GM13977 (cell line): ENCODE measurements around the gene SMOC2.

Source experiments
- DNase-seq: peaks from one replicate; pipeline ENCODE4 v3.0.0; 2012; ENCODE audit warnings: low spot score
- CTCF ChIP-seq: IDR thresholded peaks from 2 replicates; pipeline ENCODE4 v1.5.1; 2012; ENCODE audit warnings: mild to moderate bottlenecking, control low read depth; ENCODE audit not compliant: insufficient read depth; ENCODE audit errors: extremely low read depth, missing control alignments
- in situ Hi-C: fragments of 300-500 bp; cut with MboI; formaldehyde crosslinking; loops from one replicate; pipeline ENCODE4 v1.12.0; 2022; ENCODE audit warnings: low sequenced_read_pairs, low pct_unique_long_range_greater_than_20kb, mixed read lengths, inconsistent platforms; ENCODE audit not compliant: unreplicated experiment

Gene SMOC2

DNA sequence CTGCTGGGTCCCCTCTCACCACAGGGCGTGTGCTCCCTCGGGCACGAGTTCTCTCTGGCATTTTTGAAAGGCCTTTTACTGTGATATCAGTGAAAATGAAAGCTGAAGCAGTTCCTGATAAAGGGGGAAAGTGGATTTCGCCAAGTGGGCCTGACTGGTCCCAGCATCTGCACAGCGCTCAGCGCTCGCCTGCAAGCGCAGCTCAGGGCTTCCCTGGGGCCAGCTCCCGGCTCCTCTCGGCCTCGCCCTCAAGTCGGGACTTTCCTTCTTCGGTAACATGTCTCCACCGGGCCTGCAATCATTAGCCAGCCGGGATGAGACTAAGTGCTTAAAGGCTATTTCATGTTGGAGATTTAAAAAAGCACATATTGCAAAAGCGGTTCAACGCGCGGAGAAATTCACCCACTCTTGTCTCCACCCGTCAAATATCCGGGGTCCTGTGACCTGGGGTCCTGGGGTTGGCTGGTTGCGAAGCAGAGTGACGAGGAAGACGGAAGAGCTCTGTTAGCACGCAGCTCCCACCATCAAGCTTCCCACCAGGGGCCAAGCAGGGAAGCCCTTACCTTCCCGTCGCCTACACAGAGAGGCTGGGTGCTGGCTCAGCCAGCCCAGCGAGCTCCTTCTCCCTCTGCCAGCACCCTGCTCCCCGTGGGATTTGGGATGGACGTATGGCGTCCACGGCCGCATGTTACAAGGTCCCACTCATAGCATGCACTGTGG lies 114.1 kb downstream of the SMOC2 start:
- in situ Hi-C loops = no loop called here
- no peak for TF ChIP-seq CTCF
- DNase-seq = no peak

- no peak for TF ChIP-seq CTCF
- DNase-seq = no peak
- in situ Hi-C loops = no loop called here
Observed at GRCh38 chr6:168555618-168556273, 114.8 kb downstream of the SMOC2 start.

GRCh38 chr6:168557512-168557911 lies 116.5 kb downstream of the SMOC2 start:
- in situ Hi-C loops = no loop called here
- DNase-seq = no peak
- no peak for TF ChIP-seq CTCF

GRCh38 chr6:168558686-168559085 lies 117.7 kb downstream of the SMOC2 start:
- DNase-seq = no peak
- in situ Hi-C loops = no loop called here
- TF ChIP-seq CTCF = no peak

- DNase-seq = no peak
- no peak for TF ChIP-seq CTCF
- in situ Hi-C loops = no loop called here
Observed at GRCh38 chr6:168559574-168560098, 118.7 kb downstream of the SMOC2 start.

GRCh38 chr6:168560126-168560525 lies 119.1 kb downstream of the SMOC2 start:
- no peak for DNase-seq
- TF ChIP-seq CTCF = no peak
- in situ Hi-C loops = no loop called here
